GM18519 (cell line): ENCODE data around the gene ANKDD1A.

Experiments used
- ATAC-seq: cut with Tn5 transposase; IDR thresholded peaks from one replicate; pipeline ENCODE4 v1.9.1; 2021; ENCODE audit warnings: mild to moderate bottlenecking, moderate library complexity; ENCODE audit not compliant: unreplicated experiment, low FRiP score

ANKDD1A gene

GRCh38 chr15:64921711-64922110, 10.0 kb downstream of the ANKDD1A start:
- no peak for ATAC-seq

- ATAC-seq, result no peak
These were observed 11.8 kb downstream of the ANKDD1A start for GRCh38 chr15:64923546-64923945.

- no peak for ATAC-seq
These were observed 13.9 kb downstream of the ANKDD1A start for GRCh38 chr15:64925335-64926330.

- ATAC-seq, result no peak
These were observed 15.0 kb downstream of the ANKDD1A start for GRCh38 chr15:64926661-64927060.

GRCh38 chr15:64928626-64929220, 17.0 kb downstream of the ANKDD1A start:
- ATAC-seq, result no peak

- ATAC-seq, result no peak
These were observed 18.4 kb downstream of the ANKDD1A start for GRCh38 chr15:64930019-64930652.

GRCh38 chr15:64930778-64931371, 19.2 kb downstream of the ANKDD1A start:
- no peak for ATAC-seq

- no peak for ATAC-seq
These were observed 19.7 kb downstream of the ANKDD1A start for GRCh38 chr15:64931381-64931780.

GRCh38 chr15:64934023-64934422, 22.3 kb downstream of the ANKDD1A start:
- ATAC-seq, result no peak

GRCh38 chr15:64938192-64938591, 26.5 kb downstream of the ANKDD1A start:
- ATAC-seq, result no peak

- ATAC-seq, result no peak
These were observed 30.7 kb downstream of the ANKDD1A start for GRCh38 chr15:64942356-64942755.

- ATAC-seq, result no peak
These were observed 32.0 kb downstream of the ANKDD1A start for GRCh38 chr15:64943512-64944225.

GRCh38 chr15:64944961-64945360, 33.3 kb downstream of the ANKDD1A start:
- ATAC-seq, result no peak

GRCh38 chr15:64947211-64947610, 35.5 kb downstream of the ANKDD1A start:
- no peak for ATAC-seq

- no peak for ATAC-seq
These were observed 37.2 kb downstream of the ANKDD1A start for GRCh38 chr15:64948916-64949315.

GRCh38 chr15:64949383-64950186, 37.9 kb downstream of the ANKDD1A start:
- no peak for ATAC-seq

- no peak for ATAC-seq
These were observed 39.2 kb downstream of the ANKDD1A start for GRCh38 chr15:64950888-64951287.

GRCh38 chr15:64951777-64952418, 40.2 kb downstream of the ANKDD1A start:
- no peak for ATAC-seq

- ATAC-seq, result no peak
These were observed 42.7 kb downstream of the ANKDD1A start for GRCh38 chr15:64954395-64954794.
